Glutamatergic neuron (in vitro differentiated cells): Measurements from ENCODE around the gene HSD17B4. TPM values are rescaled to one million over a fixed set of nuclear protein-coding genes. Genes with fewer than 3 reads are reported as not detected.
A peak's percentile ranks its signal among the peaks of the same experiment; 100 is the strongest.

Experiments used
- DNase-seq: peaks from one replicate; pipeline ENCODE4 v3.0.0; 2022
- H3K27ac Mint-ChIP-seq: one replicate; pipeline ENCODE4 v1.8.0; 2020; ENCODE audit warnings: mild to moderate bottlenecking, mixed read lengths, inconsistent platforms; ENCODE audit not compliant: unreplicated experiment
- H3K27me3 Mint-ChIP-seq: one replicate; pipeline ENCODE4 v1.8.0; 2020; ENCODE audit warnings: mild to moderate bottlenecking, moderate library complexity, mixed read lengths, inconsistent platforms; ENCODE audit not compliant: unreplicated experiment
- H3K36me3 Mint-ChIP-seq: one replicate; pipeline ENCODE4 v1.8.0; 2020; ENCODE audit warnings: mild to moderate bottlenecking, mixed read lengths, inconsistent platforms; ENCODE audit not compliant: unreplicated experiment
- H3K4me1 Mint-ChIP-seq: one replicate; pipeline ENCODE4 v1.8.0; 2020; ENCODE audit warnings: mild to moderate bottlenecking, low read depth, mixed read lengths, inconsistent platforms; ENCODE audit not compliant: unreplicated experiment
- H3K4me3 Mint-ChIP-seq: one replicate; pipeline ENCODE4 v1.8.0; 2020; ENCODE audit warnings: mild to moderate bottlenecking, mixed read lengths, inconsistent platforms; ENCODE audit not compliant: unreplicated experiment
- H3K9me3 Mint-ChIP-seq: one replicate; pipeline ENCODE4 v1.8.0; 2020; ENCODE audit warnings: mild to moderate bottlenecking, moderate library complexity, mixed read lengths, inconsistent platforms; ENCODE audit not compliant: unreplicated experiment
- CTCF ChIP-seq: fragments of 200-600 bp; sonication (generic); IDR thresholded peaks from one replicate; pipeline ENCODE4 v1.5.0; 2021; ENCODE audit not compliant: partially characterized antibody, unreplicated experiment
- total RNA-seq: library from RNA; stranded (reverse); fragmentation: NEBNext Ultra II Directional; extraction: Animal tissue kit (Norgen Biotek cat#: 25700); gene quantifications from one replicate; pipeline ENCODE4 v1.2.1, GENCODE V29; 2021; ENCODE audit not compliant: unreplicated experiment

Gene HSD17B4
- total RNA-seq, 1 donor from 2014 or later: 161 TPM

- TF ChIP-seq CTCF: no peak
Measured at GRCh38 chr5:119465640-119466039, 13.3 kb downstream of the HSD17B4 start.

GRCh38 chr5:119468286-119468685 is 16.0 kb downstream of the HSD17B4 start:
- Mint-ChIP-seq H3K27ac (no peak overlapping the region), H3K4me1 (peaks cover 15% of the 10 kb centered on the region), H3K27me3 (peaks cover 6% of the 10 kb centered on the region), H3K36me3 (peaks cover 20% of the 10 kb centered on the region), H3K9me3 (peaks cover 13% of the 10 kb centered on the region), H3K4me3 (no peak overlapping the region)
- no peak for TF ChIP-seq CTCF
- DNase-seq: no peak

More at GRCh38 chr5:119465640-119466039, 13.3 kb downstream of the HSD17B4 start:
- H3K4me3 Mint-ChIP-seq: no peak overlapping the region
- DNase-seq: no peak
- H3K27ac Mint-ChIP-seq: no peak overlapping the region
- H3K36me3 Mint-ChIP-seq: peaks cover 20% of the 10 kb centered on the region
- H3K9me3 Mint-ChIP-seq: peaks cover 12% of the 10 kb centered on the region
- H3K27me3 Mint-ChIP-seq: peaks cover 6% of the 10 kb centered on the region
- peaks cover 11% of the 10 kb centered on the region for H3K4me1 Mint-ChIP-seq

GRCh38 chr5:119470105-119470763 is 17.9 kb downstream of the HSD17B4 start:
- Mint-ChIP-seq H3K9me3 (peaks cover 13% of the 10 kb centered on the region), H3K36me3 (peaks cover 20% of the 10 kb centered on the region), H3K4me1 (peaks cover 15% of the 10 kb centered on the region), H3K4me3 (no peak overlapping the region), H3K27me3 (peaks cover 6% of the 10 kb centered on the region), H3K27ac (peak overlapping the region; percentile 90)
- DNase-seq: peak; percentile 39
- TF ChIP-seq CTCF: no peak

- peak; percentile 71 for TF ChIP-seq CTCF
- Mint-ChIP-seq H3K27me3 (peaks cover 6% of the 10 kb centered on the region), H3K9me3 (peaks cover 13% of the 10 kb centered on the region), H3K4me1 (peaks cover 15% of the 10 kb centered on the region), H3K27ac (peak overlapping the region; percentile 90), H3K36me3 (peaks cover 20% of the 10 kb centered on the region), H3K4me3 (no peak overlapping the region)
- no peak for DNase-seq
Measured at GRCh38 chr5:119470851-119471451, 18.7 kb downstream of the HSD17B4 start.

- Mint-ChIP-seq H3K36me3 (peaks cover 16% of the 10 kb centered on the region), H3K27ac (no peak overlapping the region), H3K4me3 (no peak overlapping the region), H3K27me3 (peaks cover 7% of the 10 kb centered on the region), H3K4me1 (peaks cover 17% of the 10 kb centered on the region), H3K9me3 (peaks cover 13% of the 10 kb centered on the region)
- no peak for DNase-seq
- no peak for TF ChIP-seq CTCF
Measured at GRCh38 chr5:119473241-119473640, 20.9 kb downstream of the HSD17B4 start.
